ENCODE results near the gene GAA. TPM values are rescaled to one million over a fixed set of nuclear protein-coding genes. Genes with fewer than 3 reads are reported as not detected.

GAA gene
- total and polyA plus RNA-seq, 2 of the 8 experiments (the other 6 are each of a cell fraction or from before 2014, with no cell fraction given): 14.8 to 30.0 TPM

GRCh38 chr17:80124351-80124981 is 23.1 kb downstream of the GAA start (continued):
- no peak for TF ChIP-seq CEBPB (IDR thresholded peaks at IDR 0.05; ENCODE audit: low read depth, low read length)
- TF ChIP-seq NRF1 (IDR thresholded peaks at IDR 0.05; ENCODE audit: low read depth, low read length): no peak
- no peak for TF ChIP-seq SAP30 (IDR thresholded peaks at IDR 0.05; ENCODE audit: insufficient read depth, insufficient replicate concordance, low read length)
